Gastroesophageal sphincter (tissue), 3 donors: ENCODE data around the gene TFEB.

Experiments used
- CTCF ChIP-seq, 4 experiments: fragments of 200-600 bp in 2 of 4; fragments of 450-650 bp in 2 of 4; sonication (generic) in 1 of 4; IDR thresholded peaks; one replicate each; pipeline ENCODE4 v1.5.1; 2017 to 2019; ENCODE audit warnings: antibody characterized with exemption in 4 of 4, mild to moderate bottlenecking in 2 of 4, moderate library complexity in 2 of 4
- POLR2A ChIP-seq, 2 donors: fragments of 450-650 bp; IDR thresholded peaks; one replicate each; pipeline ENCODE4 v1.6.1; 2017; ENCODE audit warnings: antibody characterized with exemption in 2 of 2, mild to moderate bottlenecking in 2 of 2, moderate library complexity in 1 of 2
- POLR2AphosphoS5 ChIP-seq: sonication (generic); formaldehyde crosslinking; IDR thresholded peaks from one replicate; pipeline ENCODE4 v1.6.1; 2017; ENCODE audit warnings: antibody characterized with exemption

- TF ChIP-seq CTCF (IDR thresholded peaks at IDR 0.05) (no peak), POLR2A (IDR thresholded peaks at IDR 0.05) (no peak), POLR2AphosphoS5 (no peak)
These were observed 49.6 kb downstream of the TFEB start for GRCh38 chr6:41685641-41686380.
